HG02623 (cell line): Measurements from ENCODE around the gene ANAPC2.
A peak's percentile ranks its signal among the peaks of the same experiment; 100 is the strongest.

ENCODE experiments used
- ATAC-seq: cut with Tn5 transposase; IDR thresholded peaks from one replicate; pipeline ENCODE4 v1.9.1; 2021; ENCODE audit warnings: moderate library complexity; ENCODE audit not compliant: unreplicated experiment

Gene ANAPC2, protein sequence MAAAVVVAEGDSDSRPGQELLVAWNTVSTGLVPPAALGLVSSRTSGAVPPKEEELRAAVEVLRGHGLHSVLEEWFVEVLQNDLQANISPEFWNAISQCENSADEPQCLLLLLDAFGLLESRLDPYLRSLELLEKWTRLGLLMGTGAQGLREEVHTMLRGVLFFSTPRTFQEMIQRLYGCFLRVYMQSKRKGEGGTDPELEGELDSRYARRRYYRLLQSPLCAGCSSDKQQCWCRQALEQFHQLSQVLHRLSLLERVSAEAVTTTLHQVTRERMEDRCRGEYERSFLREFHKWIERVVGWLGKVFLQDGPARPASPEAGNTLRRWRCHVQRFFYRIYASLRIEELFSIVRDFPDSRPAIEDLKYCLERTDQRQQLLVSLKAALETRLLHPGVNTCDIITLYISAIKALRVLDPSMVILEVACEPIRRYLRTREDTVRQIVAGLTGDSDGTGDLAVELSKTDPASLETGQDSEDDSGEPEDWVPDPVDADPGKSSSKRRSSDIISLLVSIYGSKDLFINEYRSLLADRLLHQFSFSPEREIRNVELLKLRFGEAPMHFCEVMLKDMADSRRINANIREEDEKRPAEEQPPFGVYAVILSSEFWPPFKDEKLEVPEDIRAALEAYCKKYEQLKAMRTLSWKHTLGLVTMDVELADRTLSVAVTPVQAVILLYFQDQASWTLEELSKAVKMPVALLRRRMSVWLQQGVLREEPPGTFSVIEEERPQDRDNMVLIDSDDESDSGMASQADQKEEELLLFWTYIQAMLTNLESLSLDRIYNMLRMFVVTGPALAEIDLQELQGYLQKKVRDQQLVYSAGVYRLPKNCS

DNA sequence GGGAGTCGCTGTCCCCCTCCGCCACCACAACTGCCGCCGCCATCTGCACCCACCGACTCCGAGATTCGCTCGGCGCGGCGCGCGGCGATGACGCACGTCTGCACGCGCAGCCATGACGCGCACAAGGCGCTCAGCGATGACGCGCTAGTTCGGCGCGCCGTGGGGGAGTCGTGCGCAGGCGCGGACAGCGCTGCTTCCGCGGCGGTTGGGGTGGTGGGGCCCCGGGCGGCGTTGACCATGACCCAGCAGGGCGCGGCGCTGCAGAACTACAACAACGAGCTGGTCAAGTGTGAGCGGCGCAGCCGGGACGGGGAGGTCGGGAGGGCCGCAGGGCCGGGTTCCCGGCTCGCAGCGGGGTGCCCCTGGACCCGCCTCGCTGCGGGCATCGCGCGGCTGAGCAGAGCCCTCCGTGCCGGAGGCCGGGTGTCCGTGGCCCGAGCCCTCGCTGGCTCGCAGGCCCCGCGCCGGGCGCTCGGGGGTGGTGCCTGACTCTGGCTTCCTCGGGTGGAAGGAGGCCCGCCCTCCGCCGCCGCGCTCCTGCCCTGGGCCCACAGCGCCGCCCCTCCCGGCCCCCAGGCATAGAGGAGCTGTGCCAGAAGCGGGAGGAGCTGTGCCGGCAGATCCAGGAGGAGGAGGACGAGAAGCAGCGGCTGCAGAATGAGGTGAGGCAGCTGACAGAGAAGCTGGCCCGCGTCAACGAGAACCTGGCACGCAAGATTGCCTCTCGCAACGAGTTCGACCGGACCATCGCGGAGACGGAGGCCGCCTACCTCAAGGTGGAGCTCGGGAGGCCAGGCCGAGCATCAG is at the start of gene ANAPC2, which contains the start of gene SSNA1:
Gene ANAPC2, minus strand, starts transcription at position 71 of the 807 bp plus-strand sequence. Its CDS starts 28 bp downstream, at position 43.
Gene SSNA1, plus strand, starts transcription at position 187 of the 807 bp plus-strand sequence. Its CDS starts 51 bp downstream, at position 238.
- ATAC-seq = peak; percentile 75

DNA sequence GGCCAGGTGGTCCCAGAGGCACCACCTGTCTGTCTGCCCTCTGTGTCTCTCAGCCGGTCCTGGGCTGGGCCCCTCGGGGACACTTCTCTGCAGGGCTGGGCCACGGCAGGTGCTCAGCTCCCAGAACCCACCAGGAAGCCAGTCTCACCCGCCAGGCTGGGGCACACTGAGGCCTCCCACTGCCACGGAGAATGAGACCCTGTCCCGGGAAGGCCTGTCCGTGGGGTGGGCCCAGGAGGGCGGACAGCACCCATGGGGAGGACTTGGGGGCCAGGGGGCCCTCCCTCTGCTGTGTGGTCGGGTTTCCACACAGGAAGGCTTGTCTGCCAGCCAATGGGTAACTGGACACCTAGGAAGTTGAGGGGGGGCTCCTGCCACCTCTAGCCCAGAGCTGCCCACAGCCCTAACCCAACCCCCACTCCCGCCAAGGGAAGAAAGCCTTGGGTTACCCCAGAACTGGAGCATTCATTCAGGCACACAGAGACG is 48.6 kb upstream of the ANAPC2 start:
- no peak for ATAC-seq

DNA sequence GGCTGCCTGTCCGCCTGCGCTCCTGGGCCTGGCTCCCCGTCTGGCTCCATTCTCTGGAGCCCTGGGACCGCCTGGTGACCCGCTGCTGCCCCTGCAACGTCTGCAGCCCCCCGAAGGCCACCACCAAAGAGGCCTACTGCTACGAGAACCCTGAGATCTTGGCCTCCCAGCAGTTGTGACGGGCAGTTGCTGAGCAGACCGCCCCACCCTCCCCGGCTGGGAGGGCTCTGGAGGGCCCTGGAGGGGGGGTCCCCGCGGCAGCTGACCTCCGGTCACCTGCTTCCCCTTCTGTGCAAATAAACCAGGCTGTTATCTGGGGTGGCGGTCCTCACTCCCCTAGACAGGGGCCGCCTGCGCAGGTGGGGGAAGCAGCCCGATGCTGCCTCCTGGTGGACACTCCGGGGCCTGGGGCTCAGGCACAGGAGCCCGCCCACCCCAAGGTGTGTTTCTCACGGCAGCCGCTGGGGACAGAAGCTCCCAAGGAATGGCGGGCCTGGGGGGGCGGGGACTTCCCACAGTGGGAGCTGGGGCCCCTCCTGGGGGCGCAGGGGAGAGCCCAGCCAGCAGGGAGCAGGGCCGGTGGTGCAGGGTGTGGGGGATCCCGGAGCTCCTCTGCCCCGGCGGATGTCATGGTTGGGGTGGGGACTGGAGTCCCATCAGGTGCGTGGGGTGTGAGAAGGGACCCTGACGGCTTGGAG is 48.0 kb upstream of the ANAPC2 start:
- ATAC-seq = no peak

DNA sequence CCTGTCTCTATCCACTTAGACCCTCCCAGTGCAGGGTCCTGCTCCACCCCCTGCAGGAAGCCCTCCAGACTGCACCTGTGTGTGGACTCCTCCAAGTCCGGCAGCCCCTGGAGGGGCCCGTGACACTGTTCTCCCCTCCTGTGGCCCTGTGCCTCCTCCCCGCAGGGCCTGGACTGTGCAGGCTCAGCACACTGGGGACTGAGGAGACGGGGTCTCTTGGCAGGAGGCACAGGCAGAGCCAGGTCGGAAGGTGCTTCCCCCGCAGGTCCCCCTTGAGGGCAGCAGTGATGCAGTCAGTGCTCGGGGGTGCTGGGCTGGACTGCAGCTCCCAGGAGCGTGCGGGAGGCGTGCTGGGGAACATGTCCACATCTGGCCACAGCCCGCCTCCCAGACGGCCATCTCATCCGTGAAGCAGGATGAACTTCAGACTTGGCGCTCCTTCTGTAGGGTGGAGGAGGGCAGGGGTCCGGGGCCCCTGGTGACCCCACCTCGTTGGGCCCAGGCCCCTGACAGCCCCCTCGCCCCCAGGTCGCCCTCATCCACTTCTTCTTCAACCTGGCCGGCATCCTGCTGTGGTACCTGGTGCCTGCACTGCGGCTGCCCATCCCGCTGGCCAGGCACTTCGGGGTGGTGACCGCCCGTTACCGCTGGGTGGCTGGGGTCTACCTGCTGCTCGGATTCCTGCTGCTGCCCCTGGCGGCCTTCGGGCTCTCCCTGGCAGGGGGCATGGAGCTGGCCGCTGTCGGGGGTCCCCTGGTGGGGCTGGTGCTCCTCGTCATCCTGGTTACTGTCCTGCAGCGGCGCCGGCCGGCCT is 47.3 kb upstream of the ANAPC2 start:
- no peak for ATAC-seq

DNA sequence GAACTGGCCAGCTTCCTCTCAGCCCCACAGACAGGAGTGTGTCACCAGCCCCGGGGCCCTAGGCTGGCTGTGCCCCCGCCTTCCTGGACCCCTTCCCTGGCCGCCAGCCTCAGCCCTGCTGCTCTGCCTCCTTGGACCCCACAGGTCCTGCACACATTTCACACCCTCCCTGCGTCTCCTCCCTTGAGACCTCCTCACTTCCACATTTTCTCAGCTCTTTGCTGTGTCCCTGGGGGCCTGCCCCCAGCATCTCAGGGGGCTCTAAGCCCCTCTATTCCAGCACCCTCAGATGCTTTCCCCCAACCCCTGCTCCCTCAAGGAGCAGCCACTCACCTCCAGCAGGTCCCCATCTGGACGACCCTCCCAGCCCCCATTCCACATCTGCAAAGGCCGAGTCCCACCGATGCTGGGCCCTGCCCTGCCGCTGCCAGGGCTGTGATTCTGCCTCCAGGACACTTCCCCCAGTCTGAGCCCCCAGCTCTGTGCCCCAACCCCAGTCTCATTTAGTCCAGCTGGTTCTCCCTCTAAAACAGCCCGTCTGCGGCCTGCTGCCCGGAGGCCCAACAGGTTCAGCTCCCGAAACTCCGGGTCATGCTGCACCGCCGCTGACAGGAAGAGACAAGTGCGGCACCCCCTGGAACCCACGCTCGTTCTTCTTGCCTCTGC is 46.5 kb upstream of the ANAPC2 start:
- no peak for ATAC-seq

DNA sequence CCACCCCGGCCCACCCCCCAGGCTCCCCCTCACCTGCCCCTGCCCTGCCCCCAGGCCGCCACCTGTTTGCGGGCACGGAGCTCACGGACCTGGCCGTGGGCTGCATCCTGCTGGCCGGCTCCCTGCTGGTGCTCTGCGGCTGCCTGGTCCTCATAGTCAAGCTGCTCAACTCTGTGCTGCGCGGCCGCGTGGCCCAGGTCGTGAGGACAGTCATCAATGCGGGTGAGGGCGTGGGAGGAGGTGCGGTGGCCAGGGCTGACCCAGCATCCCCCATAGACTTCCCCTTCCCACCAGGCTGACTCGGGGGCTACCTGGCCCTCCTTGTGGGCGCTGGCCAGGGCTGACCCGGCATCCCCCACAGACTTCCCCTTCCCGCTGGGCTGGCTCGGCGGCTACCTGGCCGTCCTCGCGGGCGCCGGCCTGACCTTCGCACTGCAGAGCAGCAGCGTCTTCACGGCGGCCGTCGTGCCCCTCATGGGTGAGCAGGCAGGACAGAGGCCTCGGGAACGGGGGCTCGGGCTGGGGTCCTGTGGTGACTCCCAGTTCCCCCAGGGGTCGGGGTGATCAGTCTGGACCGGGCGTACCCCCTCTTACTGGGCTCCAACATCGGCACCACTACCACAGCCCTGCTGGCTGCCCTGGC is 45.8 kb upstream of the ANAPC2 start:
- ATAC-seq = no peak

DNA sequence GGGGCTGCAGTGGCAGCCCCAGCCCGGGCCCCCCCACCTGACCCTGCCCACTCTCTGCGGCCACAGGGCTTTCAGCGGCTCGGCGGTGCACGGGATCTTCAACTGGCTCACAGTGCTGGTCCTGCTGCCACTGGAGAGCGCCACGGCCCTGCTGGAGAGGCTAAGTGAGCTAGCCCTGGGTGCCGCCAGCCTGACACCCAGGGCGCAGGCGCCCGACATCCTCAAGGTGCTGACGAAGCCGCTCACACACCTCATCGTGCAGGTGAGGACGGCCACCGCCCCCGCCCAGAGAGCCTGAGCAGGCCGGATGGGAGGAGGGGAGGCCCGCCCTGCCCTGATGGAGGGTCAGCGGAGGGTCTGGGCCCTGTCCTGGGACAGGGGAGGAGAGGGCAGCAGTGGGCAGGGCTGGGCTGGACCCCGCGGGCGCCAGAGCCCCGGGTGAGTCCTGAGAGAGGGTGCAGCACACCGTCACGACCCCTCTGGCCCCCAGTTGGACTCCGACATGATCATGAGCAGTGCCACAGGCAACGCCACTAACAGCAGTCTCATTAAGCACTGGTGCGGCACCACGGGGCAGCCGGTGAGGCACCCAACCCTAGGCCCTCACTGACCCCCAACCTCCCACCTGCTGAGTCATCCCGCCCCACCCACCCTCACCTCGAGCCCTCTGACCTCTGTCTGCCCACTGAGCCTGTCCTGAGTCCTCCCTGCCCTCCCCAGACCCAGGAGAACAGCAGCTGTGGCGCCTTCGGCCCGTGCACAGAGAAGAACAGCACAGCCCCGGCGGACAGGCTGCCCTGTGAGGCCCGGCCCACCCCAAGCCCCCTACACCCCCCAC is 45.0 kb upstream of the ANAPC2 start:
- no peak for ATAC-seq

DNA sequence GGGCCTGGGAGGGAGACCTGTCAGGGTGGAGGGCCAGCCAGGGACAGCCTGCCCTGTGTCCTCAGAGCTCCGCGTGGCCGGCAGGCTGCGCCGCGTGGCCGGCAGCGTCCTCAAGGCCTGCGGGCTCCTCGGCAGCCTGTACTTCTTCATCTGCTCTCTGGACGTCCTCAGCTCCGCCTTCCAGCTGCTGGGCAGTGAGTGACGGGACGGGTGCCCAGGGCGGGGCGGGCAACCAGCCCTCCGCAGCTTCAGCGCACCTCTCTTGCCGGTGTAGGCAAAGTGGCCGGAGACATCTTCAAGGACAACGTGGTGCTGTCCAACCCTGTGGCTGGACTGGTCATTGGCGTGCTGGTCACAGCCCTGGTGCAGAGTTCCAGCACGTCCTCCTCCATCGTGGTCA is 44.1 kb upstream of the ANAPC2 start:
- no peak for ATAC-seq

DNA sequence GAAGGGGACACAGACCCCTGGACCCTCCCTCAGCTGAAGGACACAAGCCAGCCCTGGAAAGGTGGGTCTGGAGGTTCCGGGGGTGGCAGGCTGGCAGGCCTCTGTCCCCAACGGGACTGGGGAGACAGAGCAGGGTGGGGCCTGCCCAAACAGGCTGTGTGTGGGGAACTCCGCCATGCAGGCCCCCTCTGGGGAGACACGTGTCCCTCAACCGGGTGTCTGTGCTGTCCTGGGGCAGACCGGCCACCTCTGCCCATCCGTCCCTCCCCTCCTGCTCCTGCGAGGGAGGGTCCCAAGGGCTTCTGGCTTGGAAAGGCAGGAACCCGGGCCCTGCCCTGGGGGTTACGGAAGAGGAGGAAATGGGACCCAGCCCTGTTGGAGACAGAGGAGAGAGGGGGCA is 43.7 kb upstream of the ANAPC2 start:
- no peak for ATAC-seq

DNA sequence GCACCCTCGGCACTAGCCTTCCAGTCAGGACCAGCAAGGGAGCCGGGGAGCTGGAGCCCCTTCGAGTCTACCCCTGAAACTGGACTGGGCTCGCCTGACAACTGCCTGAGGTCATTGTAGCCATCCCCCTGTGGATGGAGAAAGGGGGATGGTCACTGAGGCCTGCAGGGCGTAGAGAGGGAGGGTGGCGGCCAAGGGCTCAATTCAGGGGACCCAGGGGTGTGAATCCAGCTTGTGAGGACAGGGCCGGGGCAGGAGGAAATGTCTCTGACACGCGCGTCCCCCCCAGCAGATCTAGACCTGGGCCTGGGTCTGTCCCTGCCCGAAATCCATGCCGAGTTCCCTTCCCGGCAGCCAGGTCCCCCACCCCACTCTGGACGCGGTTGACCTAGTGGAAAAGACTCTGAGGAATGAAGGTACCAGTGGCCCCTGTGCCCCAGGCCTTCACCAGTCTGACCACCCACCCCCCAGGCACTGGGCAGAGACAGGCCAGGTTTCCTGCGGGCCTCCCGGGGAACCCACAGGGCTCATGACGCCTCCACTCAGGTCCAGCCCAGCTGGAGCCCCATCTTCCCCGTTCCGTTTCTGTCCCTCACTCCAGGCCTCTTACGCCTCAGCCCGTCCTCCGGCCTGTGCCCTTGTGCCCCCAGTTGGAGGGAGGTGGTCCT is 43.1 kb upstream of the ANAPC2 start:
- no peak for ATAC-seq

DNA sequence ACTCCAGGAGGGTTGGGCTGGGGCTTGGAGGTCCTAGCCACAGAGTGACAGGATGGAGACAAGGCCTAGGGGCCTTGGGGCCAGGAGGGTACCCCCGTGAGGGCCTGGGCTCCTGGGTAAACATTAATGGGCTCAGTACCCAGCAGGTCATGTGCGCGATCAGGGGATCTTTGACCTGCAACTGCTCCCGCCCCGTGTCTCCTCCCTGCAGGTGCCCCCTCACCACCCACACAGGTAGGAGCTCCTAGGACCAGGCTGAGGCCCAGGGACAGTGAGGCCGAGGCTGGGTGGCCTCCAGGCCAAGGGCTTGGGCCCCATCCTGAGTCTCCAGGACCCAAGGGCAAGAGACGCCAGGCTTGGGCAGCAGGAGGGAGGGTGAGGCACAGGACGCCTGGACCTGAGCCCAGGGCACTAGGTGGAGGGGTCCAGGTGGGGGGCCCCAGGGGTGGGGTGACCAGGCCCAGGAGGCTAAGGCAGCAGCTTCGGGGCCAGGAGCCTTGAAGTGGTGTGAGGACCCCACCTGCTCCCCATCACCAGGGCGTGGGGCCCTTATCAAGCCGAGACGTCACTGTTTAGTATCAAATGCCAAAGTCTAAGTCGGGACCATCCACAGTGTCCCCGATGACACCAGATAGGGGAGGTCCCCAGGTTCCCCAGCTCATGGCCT is 42.5 kb upstream of the ANAPC2 start, which contains the start of gene SLC34A3:
Gene SLC34A3, plus strand, starts transcription at position 197 of the 667 bp plus-strand sequence. CDS start 802 bp downstream, outside the sequence.
- ATAC-seq = no peak

DNA sequence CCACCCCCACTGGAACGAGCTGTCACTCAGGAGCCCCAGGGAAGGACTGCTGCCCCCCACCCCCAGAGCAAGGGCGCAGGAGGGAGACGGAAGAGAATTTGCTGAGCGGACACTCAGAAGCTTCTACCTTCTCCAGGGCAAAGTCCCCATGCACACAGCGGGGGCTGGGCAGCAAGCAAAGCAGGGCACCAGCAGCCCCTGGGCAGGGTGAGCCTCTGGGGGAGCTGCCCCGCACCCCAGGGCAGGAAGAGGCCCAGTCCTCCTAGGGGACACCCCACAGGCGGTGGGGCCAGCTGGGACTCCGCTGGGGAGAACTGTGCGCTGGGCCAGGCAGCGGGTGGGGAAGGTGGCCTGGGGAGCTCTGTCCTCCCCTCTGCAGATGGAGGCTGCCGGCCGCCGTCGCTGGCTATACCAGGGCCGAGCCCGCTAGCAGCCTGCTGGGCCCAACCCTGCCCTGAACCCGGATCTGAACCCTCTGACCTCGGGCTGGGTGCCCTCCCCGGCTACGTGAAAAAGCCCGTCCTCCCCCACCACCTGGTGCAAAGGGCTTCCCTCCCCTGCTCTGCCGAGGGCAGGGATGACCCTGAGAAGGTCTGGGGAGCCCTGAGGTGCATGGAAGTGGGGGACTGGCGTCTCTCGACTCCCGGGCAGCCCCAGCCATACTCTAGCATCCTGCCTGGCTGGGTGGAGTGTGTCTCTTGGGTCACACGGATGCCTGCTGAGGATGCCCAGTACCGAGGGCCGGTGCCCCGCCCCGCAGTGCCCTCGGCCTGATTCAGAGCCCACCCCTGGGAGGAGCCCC is 41.7 kb upstream of the ANAPC2 start:
- no peak for ATAC-seq

DNA sequence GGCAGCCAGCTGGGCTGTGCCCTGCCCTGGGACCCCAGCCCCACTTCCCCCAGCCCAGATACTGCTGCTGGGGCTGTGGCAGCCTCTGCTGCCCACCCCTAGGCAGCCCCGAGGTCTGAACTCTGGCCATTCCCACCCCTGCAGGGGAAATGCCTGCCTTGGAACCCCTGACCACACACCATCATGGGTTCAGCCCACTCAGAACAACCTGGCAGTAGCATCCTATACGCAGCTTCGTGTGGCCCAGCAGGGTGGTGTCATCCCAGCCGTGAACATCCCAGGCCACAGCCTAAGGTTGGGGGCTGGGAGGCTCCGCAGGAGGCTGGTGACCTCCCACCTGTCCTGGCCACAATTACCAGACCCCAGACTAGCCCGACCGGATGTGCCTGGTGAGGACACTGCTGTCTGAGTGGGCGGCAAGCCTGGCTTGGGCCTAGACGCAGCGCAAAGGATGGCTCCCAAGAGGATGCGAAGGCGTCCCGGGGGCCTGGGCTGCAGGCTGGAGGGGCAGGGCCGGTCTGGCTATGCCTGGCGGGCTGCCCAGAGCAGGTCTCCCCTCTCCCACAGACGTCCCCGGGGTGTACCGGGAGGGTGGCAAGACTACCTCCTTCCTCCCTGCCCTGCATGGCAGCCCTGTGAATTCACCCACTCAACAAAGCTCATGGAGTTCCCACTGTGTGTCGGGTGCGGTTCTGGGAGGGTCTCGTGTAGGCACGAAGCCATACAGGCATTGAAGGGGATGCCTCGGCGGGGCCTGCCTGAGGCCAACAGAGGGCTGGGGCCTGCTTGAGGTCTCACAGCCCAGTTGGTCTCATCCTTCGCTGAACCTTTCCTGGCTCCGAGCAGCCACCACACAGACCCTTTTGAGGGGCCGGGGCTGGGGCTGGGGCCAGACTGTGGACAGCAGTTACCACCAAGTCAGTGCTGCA is 40.9 kb upstream of the ANAPC2 start:
- no peak for ATAC-seq

DNA sequence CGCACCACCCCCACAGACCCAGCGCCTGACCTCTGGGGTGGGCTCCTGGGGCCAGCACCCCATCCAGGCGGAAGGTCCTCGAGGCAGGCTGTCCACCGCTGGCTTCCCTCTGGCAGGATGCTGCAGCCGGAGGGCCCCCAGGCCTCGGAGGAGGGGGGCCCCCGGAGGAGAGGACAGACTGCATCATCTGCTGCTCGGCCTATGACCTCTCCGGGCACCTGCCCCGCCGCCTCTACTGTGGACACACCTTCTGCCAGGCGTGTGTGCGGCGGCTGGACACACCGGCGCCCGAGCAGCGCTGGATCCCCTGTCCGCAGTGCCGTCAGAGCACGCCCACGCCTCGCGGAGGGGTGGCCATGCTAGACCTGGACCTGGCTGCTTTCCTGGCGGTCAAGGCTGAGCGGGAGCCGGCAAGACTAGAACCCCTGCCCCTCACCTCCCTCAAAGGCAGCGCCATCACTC is 40.2 kb upstream of the ANAPC2 start:
- ATAC-seq = no peak
